ENCODE measurements around the gene DHX58.

The DHX58 gene

DNA sequence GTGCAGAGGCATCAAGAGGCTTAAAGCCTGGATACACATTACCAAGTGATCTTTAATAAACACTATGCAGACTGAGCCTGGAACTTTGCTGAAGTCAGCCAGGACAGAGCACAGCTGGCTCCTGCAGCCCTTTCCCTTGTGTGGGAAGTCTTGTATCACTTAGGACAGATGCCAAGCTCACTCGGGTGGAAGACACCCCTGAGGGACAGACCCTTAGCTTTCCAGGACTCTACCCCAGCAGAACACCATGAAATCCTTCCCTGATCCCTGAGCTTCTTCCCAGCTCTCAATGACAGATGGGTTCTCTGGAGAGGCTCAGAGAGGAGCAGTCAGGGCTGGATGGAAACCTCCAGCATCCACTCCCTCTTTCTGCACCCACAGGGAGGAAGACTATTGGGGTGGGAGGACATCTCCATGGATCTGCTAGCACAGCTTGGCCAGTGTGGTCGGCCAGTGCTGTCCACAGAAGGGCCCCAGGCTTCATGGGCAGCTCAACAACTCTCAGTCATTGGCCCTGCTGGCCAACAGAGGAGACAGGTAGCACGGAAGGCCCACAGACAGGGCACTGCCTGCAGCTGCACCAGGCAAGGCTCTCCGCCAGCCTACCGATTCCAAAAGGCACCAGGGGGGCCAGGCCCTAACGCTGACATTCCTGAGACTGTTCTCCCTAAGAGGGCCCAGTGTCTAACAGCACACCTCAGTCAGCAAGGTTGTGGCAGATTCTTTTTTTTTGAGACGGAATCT is 26.4 kb upstream of the DHX58 start:
- Histone ChIP-seq H3K36me3 (ENCODE audit: insufficient read depth, low read length) (peaks cover 4% of the 10 kb centered on the region), H3K4me3 (ENCODE audit: low read depth in 1 of 2, low read length in 2 of 2) (no peak overlapping the region), H3K27ac (ENCODE audit: low read depth, low read length) (no peak overlapping the region), H3K9ac (ENCODE audit: low read length) (no peak overlapping the region), H3K4me1 (ENCODE audit: insufficient read depth, low read length) (peaks cover 28% of the 10 kb centered on the region), H3K27me3 (ENCODE audit: control insufficient read depth in 1 of 2, insufficient read depth in 2 of 2, low read length in 2 of 2) (no peaks in the 10 kb centered on the region), H3K9me3 (ENCODE audit: low read length) (no peaks in the 10 kb centered on the region)

DNA sequence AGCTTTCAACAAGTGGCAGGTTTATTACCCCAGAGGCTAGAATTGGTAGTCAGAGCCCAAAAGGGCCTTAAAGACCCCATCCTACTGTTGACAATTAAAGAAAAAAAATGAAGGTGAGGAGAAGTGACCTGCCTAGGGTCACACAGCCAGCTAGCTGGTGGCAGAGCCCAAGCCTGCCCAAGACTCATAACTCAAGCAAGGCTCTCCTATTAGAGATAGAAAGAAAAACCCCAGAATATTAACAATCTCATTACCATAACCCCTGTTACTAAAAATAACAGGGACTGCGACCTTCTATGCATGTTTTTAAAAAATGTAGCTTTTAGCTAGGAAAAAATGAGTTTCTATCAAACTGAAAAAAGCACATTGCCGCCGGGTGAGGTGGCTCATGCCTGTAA is 24.1 kb upstream of the DHX58 start:
- Histone ChIP-seq H3K9ac (ENCODE audit: low read length) (no peak overlapping the region), H3K36me3 (ENCODE audit: insufficient read depth, low read length) (peaks cover 4% of the 10 kb centered on the region), H3K4me1 (ENCODE audit: insufficient read depth, low read length) (peaks cover 31% of the 10 kb centered on the region), H3K27ac (ENCODE audit: low read depth, low read length) (no peak overlapping the region), H3K4me3 (ENCODE audit: low read depth in 1 of 2, low read length in 2 of 2) (no peak overlapping the region), H3K9me3 (ENCODE audit: low read length) (no peaks in the 10 kb centered on the region), H3K27me3 (ENCODE audit: control insufficient read depth in 1 of 2, insufficient read depth in 2 of 2, low read length in 2 of 2) (no peaks in the 10 kb centered on the region)

DNA sequence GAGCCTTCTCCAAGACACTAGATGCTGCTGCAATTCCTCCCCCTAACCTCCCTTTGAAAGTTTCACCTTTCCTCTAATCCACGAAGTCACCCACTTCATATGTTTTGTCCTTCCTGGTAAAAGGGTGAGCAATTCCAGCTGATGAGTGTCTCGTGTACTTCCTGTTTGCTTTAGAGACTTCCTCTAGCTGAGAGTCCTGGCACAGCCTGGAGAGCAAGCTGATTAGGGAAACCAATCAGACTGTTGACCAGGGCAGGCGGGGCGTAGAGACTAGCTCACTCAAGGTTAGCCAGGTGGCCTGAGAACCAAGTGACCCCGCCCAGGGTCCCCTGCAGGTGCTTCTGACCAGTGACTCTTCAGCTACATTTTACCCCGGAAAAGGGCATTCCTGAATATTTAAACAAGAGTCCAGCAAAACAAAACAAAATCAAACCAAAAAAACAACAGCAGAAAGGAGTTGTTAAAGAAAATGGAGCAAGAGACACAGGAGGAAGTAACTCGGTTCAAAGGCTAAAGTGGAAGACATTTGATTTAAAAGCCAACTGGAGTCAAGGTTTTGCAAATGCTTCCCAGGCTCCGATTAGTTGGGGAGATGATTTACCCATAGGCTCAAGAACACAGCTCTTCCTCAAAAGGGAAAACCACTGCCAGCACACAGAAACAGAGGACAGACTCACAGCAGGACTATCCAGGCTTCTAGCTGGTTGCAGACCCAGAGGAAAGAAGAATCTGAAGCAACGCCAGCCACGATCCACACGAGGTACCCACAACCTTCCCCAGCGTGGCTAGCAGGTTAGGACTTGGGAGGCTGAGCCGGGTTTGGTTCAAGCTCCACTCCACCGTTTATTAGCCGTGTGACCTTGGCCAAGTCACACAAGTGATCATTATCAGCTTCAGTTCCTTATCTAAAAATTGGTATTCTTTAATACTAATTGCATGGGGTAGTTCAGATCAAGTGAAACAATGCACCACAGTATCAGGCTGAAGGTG is 23.4 kb upstream of the DHX58 start:
- peaks cover 38% of the 10 kb centered on the region for H3K4me1 ChIP-seq (ENCODE audit: insufficient read depth, low read length)
- H3K4me3 ChIP-seq (ENCODE audit: low read depth in 1 of 2, low read length in 2 of 2) = no peak overlapping the region
- peaks cover 3% of the 10 kb centered on the region for H3K36me3 ChIP-seq (ENCODE audit: insufficient read depth, low read length)
- peak overlapping the region; percentile 6 for H3K27ac ChIP-seq (ENCODE audit: low read depth, low read length)
- H3K9ac ChIP-seq (ENCODE audit: low read length) = no peak overlapping the region
- H3K27me3 ChIP-seq (ENCODE audit: control insufficient read depth in 1 of 2, insufficient read depth in 2 of 2, low read length in 2 of 2) = no peaks in the 10 kb centered on the region
- no peaks in the 10 kb centered on the region for H3K9me3 ChIP-seq (ENCODE audit: low read length)

DNA sequence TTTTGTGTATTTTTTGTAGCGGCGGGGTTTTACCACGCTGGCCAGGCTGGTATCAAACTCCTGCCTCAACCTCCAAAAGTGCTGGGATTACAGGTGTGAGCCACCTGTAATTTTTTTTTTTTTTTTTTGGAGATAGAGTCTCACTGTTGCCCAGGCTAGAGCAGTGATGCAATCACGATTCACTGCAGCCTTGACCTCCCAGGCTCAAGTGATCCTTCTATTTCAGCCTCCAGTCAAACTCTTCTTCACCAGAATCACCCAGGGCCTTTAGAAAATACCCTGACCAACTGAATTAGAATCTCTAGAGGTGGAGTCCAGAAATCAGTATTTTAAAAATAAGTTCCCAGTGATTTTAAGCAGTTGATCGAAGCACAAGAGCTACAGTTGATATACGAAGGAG is 22.6 kb upstream of the DHX58 start:
- H3K4me3 ChIP-seq (ENCODE audit: low read depth in 1 of 2, low read length in 2 of 2) = no peak overlapping the region
- peaks cover 43% of the 10 kb centered on the region for H3K4me1 ChIP-seq (ENCODE audit: insufficient read depth, low read length)
- H3K36me3 ChIP-seq (ENCODE audit: insufficient read depth, low read length) = peaks cover 11% of the 10 kb centered on the region
- H3K27me3 ChIP-seq (ENCODE audit: control insufficient read depth in 1 of 2, insufficient read depth in 2 of 2, low read length in 2 of 2) = no peaks in the 10 kb centered on the region
- H3K9me3 ChIP-seq (ENCODE audit: low read length) = no peaks in the 10 kb centered on the region
- peak overlapping the region; percentile 6 for H3K27ac ChIP-seq (ENCODE audit: low read depth, low read length)
- no peak overlapping the region for H3K9ac ChIP-seq (ENCODE audit: low read length)

DNA sequence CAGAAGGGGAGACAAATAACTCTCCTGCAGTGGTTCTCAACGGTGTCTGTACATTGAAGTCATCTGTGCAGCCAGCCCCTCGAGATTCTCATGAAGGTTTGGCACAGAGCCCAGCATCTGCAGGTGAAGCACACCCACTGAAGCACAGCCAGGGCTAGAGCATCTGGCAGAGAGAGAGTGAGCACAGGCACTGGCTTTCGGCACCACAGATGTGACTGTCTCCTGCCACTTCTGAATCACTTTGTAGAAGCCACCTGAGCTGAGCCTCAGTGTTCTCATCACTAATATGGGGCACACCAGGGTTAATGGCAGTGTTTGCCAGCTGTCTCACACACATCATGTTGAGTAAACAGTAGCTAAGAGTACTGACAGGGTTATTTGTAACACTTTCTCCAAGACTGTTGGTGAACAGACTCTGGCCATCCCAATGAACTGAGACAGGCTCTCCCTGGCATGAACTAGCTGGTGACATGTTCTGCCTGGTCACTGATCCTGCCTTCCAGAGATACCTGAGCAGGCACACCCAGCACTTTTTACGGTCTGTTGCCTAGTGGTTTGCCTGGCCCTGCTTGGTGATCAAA is 21.0 kb upstream of the DHX58 start:
- H3K4me1 ChIP-seq (ENCODE audit: insufficient read depth, low read length) = peaks cover 36% of the 10 kb centered on the region
- H3K9me3 ChIP-seq (ENCODE audit: low read length) = no peaks in the 10 kb centered on the region
- H3K27me3 ChIP-seq (ENCODE audit: control insufficient read depth in 1 of 2, insufficient read depth in 2 of 2, low read length in 2 of 2) = no peaks in the 10 kb centered on the region
- H3K36me3 ChIP-seq (ENCODE audit: insufficient read depth, low read length) = peaks cover 27% of the 10 kb centered on the region
- no peak overlapping the region for H3K9ac ChIP-seq (ENCODE audit: low read length)
- no peak overlapping the region for H3K4me3 ChIP-seq (ENCODE audit: low read depth in 1 of 2, low read length in 2 of 2)
- H3K27ac ChIP-seq (ENCODE audit: low read depth, low read length) = no peak overlapping the region

DNA sequence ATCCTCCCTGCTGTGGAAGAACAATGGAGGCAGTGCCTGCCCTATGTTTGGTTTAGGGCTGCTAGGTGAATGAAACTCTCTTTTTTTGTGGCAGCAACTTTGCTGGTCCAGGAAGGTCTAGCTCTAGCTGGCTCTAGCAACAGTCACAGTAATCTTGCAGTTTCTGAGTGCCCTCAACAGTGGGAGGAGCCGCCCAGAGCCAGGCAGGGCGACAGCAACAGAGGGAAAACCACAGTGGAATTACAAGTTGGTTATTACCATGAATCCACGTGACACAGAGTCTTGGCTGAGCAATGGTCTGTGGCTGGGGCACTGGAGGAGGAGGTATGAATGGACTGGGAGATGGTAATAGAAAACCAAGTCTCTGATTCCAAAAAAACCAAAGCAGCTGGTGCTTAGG is 20.4 kb upstream of the DHX58 start:
- Histone ChIP-seq H3K27ac (ENCODE audit: low read depth, low read length) (peak overlapping the region; percentile 3), H3K9ac (ENCODE audit: low read length) (no peak overlapping the region), H3K9me3 (ENCODE audit: low read length) (no peaks in the 10 kb centered on the region), H3K27me3 (ENCODE audit: control insufficient read depth in 1 of 2, insufficient read depth in 2 of 2, low read length in 2 of 2) (no peaks in the 10 kb centered on the region), H3K4me1 (ENCODE audit: insufficient read depth, low read length) (peaks cover 30% of the 10 kb centered on the region), H3K4me3 (ENCODE audit: low read depth in 1 of 2, low read length in 2 of 2) (no peak overlapping the region), H3K36me3 (ENCODE audit: insufficient read depth, low read length) (peaks cover 33% of the 10 kb centered on the region)

GRCh38 chr17:42131981-42132432 is 19.5 kb upstream of the DHX58 start:
- H3K4me1 ChIP-seq (ENCODE audit: insufficient read depth, low read length) = peaks cover 28% of the 10 kb centered on the region
- H3K36me3 ChIP-seq (ENCODE audit: insufficient read depth, low read length) = peaks cover 41% of the 10 kb centered on the region
- H3K27me3 ChIP-seq (ENCODE audit: control insufficient read depth in 1 of 2, insufficient read depth in 2 of 2, low read length in 2 of 2) = no peaks in the 10 kb centered on the region
- no peaks in the 10 kb centered on the region for H3K9me3 ChIP-seq (ENCODE audit: low read length)
- H3K9ac ChIP-seq (ENCODE audit: low read length) = no peak overlapping the region
- no peak overlapping the region for H3K4me3 ChIP-seq (ENCODE audit: low read depth in 1 of 2, low read length in 2 of 2)
- H3K27ac ChIP-seq (ENCODE audit: low read depth, low read length) = no peak overlapping the region

GRCh38 chr17:42131232-42131631 is 18.7 kb upstream of the DHX58 start:
- Histone ChIP-seq H3K27ac (ENCODE audit: low read depth, low read length) (no peak overlapping the region), H3K27me3 (ENCODE audit: control insufficient read depth in 1 of 2, insufficient read depth in 2 of 2, low read length in 2 of 2) (no peaks in the 10 kb centered on the region), H3K9me3 (ENCODE audit: low read length) (no peaks in the 10 kb centered on the region), H3K9ac (ENCODE audit: low read length) (no peak overlapping the region), H3K36me3 (ENCODE audit: insufficient read depth, low read length) (peaks cover 46% of the 10 kb centered on the region), H3K4me1 (ENCODE audit: insufficient read depth, low read length) (peaks cover 28% of the 10 kb centered on the region), H3K4me3 (ENCODE audit: low read depth in 1 of 2, low read length in 2 of 2) (no peak overlapping the region)

DNA sequence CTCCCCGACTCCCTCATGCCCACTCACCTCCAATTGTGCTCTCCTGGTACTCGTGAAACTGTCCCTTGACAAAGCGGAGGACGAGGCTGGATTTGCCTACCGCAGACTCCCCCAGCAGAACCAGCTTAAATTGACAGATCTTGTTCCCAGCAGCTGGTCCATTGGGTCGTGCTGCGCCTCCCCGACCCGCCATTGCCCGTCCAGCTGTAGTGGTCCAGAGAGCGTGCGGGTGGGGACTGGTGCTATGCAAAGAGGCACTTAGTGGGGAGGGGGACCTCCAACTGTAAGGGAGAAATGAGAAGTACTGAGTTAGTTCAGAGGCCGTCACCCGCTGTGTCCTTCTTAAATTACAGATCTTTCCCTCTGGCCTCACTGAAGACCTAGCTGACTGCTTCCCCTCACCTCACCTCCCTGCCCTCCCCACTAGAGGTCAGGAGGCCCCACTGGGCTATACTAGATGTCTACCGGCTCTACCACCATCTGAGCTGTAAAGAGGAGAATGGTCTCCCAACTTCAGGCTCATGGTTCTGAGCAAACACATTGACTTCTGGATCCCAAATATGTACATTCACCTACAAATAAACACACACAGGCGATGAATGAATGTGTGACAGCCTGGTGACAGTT is 17.9 kb upstream of the DHX58 start:
- H3K4me3 ChIP-seq (ENCODE audit: low read depth in 1 of 2, low read length in 2 of 2) = no peak overlapping the region
- no peak overlapping the region for H3K9ac ChIP-seq (ENCODE audit: low read length)
- peaks cover 51% of the 10 kb centered on the region for H3K36me3 ChIP-seq (ENCODE audit: insufficient read depth, low read length)
- H3K9me3 ChIP-seq (ENCODE audit: low read length) = no peaks in the 10 kb centered on the region
- peaks cover 28% of the 10 kb centered on the region for H3K4me1 ChIP-seq (ENCODE audit: insufficient read depth, low read length)
- H3K27ac ChIP-seq (ENCODE audit: low read depth, low read length) = no peak overlapping the region
- H3K27me3 ChIP-seq (ENCODE audit: control insufficient read depth in 1 of 2, insufficient read depth in 2 of 2, low read length in 2 of 2) = no peaks in the 10 kb centered on the region

- no peak overlapping the region for H3K27ac ChIP-seq (ENCODE audit: low read depth, low read length)
- no peaks in the 10 kb centered on the region for H3K27me3 ChIP-seq (ENCODE audit: control insufficient read depth in 1 of 2, insufficient read depth in 2 of 2, low read length in 2 of 2)
- no peak overlapping the region for H3K4me3 ChIP-seq (ENCODE audit: low read depth in 1 of 2, low read length in 2 of 2)
- no peaks in the 10 kb centered on the region for H3K9me3 ChIP-seq (ENCODE audit: low read length)
- no peak overlapping the region for H3K9ac ChIP-seq (ENCODE audit: low read length)
- peaks cover 54% of the 10 kb centered on the region for H3K36me3 ChIP-seq (ENCODE audit: insufficient read depth, low read length)
- H3K4me1 ChIP-seq (ENCODE audit: insufficient read depth, low read length) = peaks cover 28% of the 10 kb centered on the region
Observed at GRCh38 chr17:42129109-42129837, 16.8 kb upstream of the DHX58 start.

All from muscle layer of colon (tissue), 2 donors.